Endothelial cell (in vitro differentiated cells): ENCODE data around the gene CFAP46. TPM values are rescaled to one million over a fixed set of nuclear protein-coding genes. Genes with fewer than 3 reads are reported as not detected.

Source experiments
- DNase-seq: peaks from one replicate; pipeline ENCODE4 v3.0.0; 2021; ENCODE audit warnings: low spot score
- H3K27ac Mint-ChIP-seq: one replicate; pipeline ENCODE4 v1.8.0; 2021; ENCODE audit warnings: mixed read lengths, inconsistent platforms; ENCODE audit not compliant: unreplicated experiment
- H3K27me3 Mint-ChIP-seq: one replicate; pipeline ENCODE4 v1.8.0; 2021; ENCODE audit warnings: mild to moderate bottlenecking, moderate library complexity, mixed read lengths, inconsistent platforms; ENCODE audit not compliant: unreplicated experiment
- H3K36me3 Mint-ChIP-seq: one replicate; pipeline ENCODE4 v1.8.0; 2021; ENCODE audit warnings: mild to moderate bottlenecking, low read depth, mixed read lengths, inconsistent platforms; ENCODE audit not compliant: unreplicated experiment
- H3K4me1 Mint-ChIP-seq: one replicate; pipeline ENCODE4 v1.8.0; 2021; ENCODE audit warnings: mild to moderate bottlenecking, mixed read lengths, inconsistent platforms; ENCODE audit not compliant: unreplicated experiment
- H3K4me3 Mint-ChIP-seq: one replicate; pipeline ENCODE4 v1.8.0; 2021; ENCODE audit warnings: mild to moderate bottlenecking, mixed read lengths, inconsistent platforms; ENCODE audit not compliant: unreplicated experiment
- H3K9me3 Mint-ChIP-seq: one replicate; pipeline ENCODE4 v1.8.0; 2021; ENCODE audit warnings: mixed read lengths, inconsistent platforms; ENCODE audit not compliant: unreplicated experiment
- CTCF ChIP-seq: fragments of 200-600 bp; sonication (generic); IDR thresholded peaks from one replicate; pipeline ENCODE4 v1.5.0; 2021; ENCODE audit warnings: antibody characterized with exemption; ENCODE audit not compliant: unreplicated experiment
- total RNA-seq: library from RNA; stranded (reverse); fragmentation: NEBNext Ultra II Directional; extraction: Animal tissue kit (Norgen Biotek cat#: 25700); gene quantifications from one replicate; pipeline ENCODE4 v1.2.1, GENCODE V29; 2021; ENCODE audit not compliant: unreplicated experiment

Gene CFAP46
- total RNA-seq, 1 donor from 2014 or later, result 0.95 TPM

GRCh38 chr10:132770061-132771021 lies 172.0 kb downstream of the CFAP46 start:
- H3K4me3 Mint-ChIP-seq, result no peak overlapping the region
- H3K27ac Mint-ChIP-seq, result no peak overlapping the region
- peaks cover 15% of the 10 kb centered on the region for H3K36me3 Mint-ChIP-seq
- no peaks in the 10 kb centered on the region for H3K9me3 Mint-ChIP-seq
- no peak for TF ChIP-seq CTCF
- no peaks in the 10 kb centered on the region for H3K4me1 Mint-ChIP-seq
- peaks cover 6% of the 10 kb centered on the region for H3K27me3 Mint-ChIP-seq
- no peak for DNase-seq

- no peaks in the 10 kb centered on the region for H3K9me3 Mint-ChIP-seq
- no peak overlapping the region for H3K27ac Mint-ChIP-seq
- no peak for DNase-seq
- H3K36me3 Mint-ChIP-seq, result peaks cover 19% of the 10 kb centered on the region
- H3K27me3 Mint-ChIP-seq, result peaks cover 8% of the 10 kb centered on the region
- TF ChIP-seq CTCF, result no peak
- peak overlapping the region; percentile 37 for H3K4me3 Mint-ChIP-seq
- H3K4me1 Mint-ChIP-seq, result no peaks in the 10 kb centered on the region
Measured at GRCh38 chr10:132768346-132769248, 173.8 kb downstream of the CFAP46 start.

GRCh38 chr10:132766291-132766690 lies 176.1 kb downstream of the CFAP46 start:
- H3K9me3 Mint-ChIP-seq, result no peaks in the 10 kb centered on the region
- DNase-seq, result no peak
- no peak overlapping the region for H3K4me3 Mint-ChIP-seq
- no peak for TF ChIP-seq CTCF
- H3K27ac Mint-ChIP-seq, result peak overlapping the region; percentile 62
- peaks cover 31% of the 10 kb centered on the region for H3K36me3 Mint-ChIP-seq
- no peaks in the 10 kb centered on the region for H3K4me1 Mint-ChIP-seq
- peaks cover 18% of the 10 kb centered on the region for H3K27me3 Mint-ChIP-seq

DNA sequence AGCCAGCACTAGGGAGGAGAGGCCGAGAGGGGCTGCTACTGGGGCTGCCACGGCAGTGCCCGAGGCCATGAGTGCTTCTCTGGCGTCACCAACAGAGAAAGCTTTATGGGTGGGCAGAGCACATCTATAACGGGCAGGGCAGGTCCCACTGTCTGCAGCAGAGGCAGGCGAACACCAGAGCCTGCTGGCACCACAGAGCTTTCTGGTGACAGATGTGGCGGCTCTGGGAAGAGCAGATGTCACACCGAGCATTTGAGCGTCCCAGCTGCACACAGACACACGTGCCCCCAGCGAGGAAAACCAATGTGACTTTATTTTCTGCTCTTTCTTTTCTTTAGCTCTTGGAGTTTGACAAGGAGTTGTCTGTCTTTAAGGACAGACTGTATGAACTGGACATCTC lies 176.9 kb downstream of the CFAP46 start:
- H3K27me3 Mint-ChIP-seq, result peaks cover 16% of the 10 kb centered on the region
- no peak for TF ChIP-seq CTCF
- H3K36me3 Mint-ChIP-seq, result peaks cover 35% of the 10 kb centered on the region
- no peaks in the 10 kb centered on the region for H3K4me1 Mint-ChIP-seq
- no peaks in the 10 kb centered on the region for H3K9me3 Mint-ChIP-seq
- H3K27ac Mint-ChIP-seq, result no peak overlapping the region
- H3K4me3 Mint-ChIP-seq, result no peak overlapping the region
- no peak for DNase-seq
